ENCODE data around the gene SCD5.

DNA sequence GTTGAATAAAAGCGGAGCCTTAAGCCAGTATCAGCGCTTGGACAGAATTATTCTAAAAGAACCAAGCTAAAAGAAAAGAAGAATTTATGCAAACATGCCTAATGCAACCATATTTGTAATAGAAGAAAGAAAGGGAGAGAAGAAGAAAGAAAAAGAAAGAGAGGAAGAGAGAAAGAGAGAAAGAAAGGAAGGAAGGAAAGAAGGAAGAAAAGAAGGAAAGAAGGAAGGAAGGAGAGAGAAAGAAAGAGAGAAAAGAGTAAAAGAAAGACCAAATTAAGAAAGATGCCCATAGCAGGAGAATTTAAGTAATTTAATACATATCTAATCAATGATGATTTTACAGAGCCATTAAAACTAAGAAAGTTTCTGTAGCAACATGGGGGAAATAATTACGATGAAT lies 206.0 kb downstream of the SCD5 start:
- TF ChIP-seq, protein P1, sequence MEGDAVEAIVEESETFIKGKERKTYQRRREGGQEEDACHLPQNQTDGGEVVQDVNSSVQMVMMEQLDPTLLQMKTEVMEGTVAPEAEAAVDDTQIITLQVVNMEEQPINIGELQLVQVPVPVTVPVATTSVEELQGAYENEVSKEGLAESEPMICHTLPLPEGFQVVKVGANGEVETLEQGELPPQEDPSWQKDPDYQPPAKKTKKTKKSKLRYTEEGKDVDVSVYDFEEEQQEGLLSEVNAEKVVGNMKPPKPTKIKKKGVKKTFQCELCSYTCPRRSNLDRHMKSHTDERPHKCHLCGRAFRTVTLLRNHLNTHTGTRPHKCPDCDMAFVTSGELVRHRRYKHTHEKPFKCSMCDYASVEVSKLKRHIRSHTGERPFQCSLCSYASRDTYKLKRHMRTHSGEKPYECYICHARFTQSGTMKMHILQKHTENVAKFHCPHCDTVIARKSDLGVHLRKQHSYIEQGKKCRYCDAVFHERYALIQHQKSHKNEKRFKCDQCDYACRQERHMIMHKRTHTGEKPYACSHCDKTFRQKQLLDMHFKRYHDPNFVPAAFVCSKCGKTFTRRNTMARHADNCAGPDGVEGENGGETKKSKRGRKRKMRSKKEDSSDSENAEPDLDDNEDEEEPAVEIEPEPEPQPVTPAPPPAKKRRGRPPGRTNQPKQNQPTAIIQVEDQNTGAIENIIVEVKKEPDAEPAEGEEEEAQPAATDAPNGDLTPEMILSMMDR (IDR thresholded peaks at IDR 0.05; ENCODE audit: insufficient read depth, low read length) = no peak
- TF ChIP-seq, protein P2, sequence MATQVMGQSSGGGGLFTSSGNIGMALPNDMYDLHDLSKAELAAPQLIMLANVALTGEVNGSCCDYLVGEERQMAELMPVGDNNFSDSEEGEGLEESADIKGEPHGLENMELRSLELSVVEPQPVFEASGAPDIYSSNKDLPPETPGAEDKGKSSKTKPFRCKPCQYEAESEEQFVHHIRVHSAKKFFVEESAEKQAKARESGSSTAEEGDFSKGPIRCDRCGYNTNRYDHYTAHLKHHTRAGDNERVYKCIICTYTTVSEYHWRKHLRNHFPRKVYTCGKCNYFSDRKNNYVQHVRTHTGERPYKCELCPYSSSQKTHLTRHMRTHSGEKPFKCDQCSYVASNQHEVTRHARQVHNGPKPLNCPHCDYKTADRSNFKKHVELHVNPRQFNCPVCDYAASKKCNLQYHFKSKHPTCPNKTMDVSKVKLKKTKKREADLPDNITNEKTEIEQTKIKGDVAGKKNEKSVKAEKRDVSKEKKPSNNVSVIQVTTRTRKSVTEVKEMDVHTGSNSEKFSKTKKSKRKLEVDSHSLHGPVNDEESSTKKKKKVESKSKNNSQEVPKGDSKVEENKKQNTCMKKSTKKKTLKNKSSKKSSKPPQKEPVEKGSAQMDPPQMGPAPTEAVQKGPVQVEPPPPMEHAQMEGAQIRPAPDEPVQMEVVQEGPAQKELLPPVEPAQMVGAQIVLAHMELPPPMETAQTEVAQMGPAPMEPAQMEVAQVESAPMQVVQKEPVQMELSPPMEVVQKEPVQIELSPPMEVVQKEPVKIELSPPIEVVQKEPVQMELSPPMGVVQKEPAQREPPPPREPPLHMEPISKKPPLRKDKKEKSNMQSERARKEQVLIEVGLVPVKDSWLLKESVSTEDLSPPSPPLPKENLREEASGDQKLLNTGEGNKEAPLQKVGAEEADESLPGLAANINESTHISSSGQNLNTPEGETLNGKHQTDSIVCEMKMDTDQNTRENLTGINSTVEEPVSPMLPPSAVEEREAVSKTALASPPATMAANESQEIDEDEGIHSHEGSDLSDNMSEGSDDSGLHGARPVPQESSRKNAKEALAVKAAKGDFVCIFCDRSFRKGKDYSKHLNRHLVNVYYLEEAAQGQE (IDR thresholded peaks at IDR 0.05; ENCODE audit: insufficient replicate concordance, low read depth) = no peak
- no peak for TF ChIP-seq POLR2AphosphoS5 (IDR thresholded peaks at IDR 0.05; ENCODE audit: low read depth)

Data from HL-60 (cell line).